GM10847 (cell line): ENCODE data around the gene SLC25A25.

Source experiments
- POLR2A ChIP-seq: IDR thresholded peaks from 2 replicates; pipeline ENCODE4 v1.6.1; 2011; ENCODE audit not compliant: insufficient read length; ENCODE audit errors: extremely low read depth

The SLC25A25 gene

GRCh38 chr9:128136816-128137793, 69.1 kb downstream of the SLC25A25 start:
- TF ChIP-seq POLR2A, result no peak

- TF ChIP-seq POLR2A, result no peak
Observed at GRCh38 chr9:128138001-128138400, 70.0 kb downstream of the SLC25A25 start.

- no peak for TF ChIP-seq POLR2A
Observed at GRCh38 chr9:128139621-128140020, 71.6 kb downstream of the SLC25A25 start.

GRCh38 chr9:128141604-128142003, 73.6 kb downstream of the SLC25A25 start:
- TF ChIP-seq POLR2A, result no peak

- TF ChIP-seq POLR2A, result no peak
Observed at GRCh38 chr9:128142061-128142460, 74.0 kb downstream of the SLC25A25 start.

GRCh38 chr9:128142596-128142995, 74.6 kb downstream of the SLC25A25 start:
- TF ChIP-seq POLR2A, result no peak

- TF ChIP-seq POLR2A, result no peak
Observed at GRCh38 chr9:128143525-128144238, 75.7 kb downstream of the SLC25A25 start.

GRCh38 chr9:128144239-128145181, 76.5 kb downstream of the SLC25A25 start:
- TF ChIP-seq POLR2A, result no peak

GRCh38 chr9:128145536-128145935, 77.5 kb downstream of the SLC25A25 start:
- TF ChIP-seq POLR2A, result no peak

- no peak for TF ChIP-seq POLR2A
Observed at GRCh38 chr9:128145951-128146351, 77.9 kb downstream of the SLC25A25 start.

GRCh38 chr9:128146591-128147120, 78.6 kb downstream of the SLC25A25 start:
- no peak for TF ChIP-seq POLR2A

- TF ChIP-seq POLR2A, result no peak
Observed at GRCh38 chr9:128148509-128149000, 80.5 kb downstream of the SLC25A25 start.

- no peak for TF ChIP-seq POLR2A
Observed at GRCh38 chr9:128149001-128149701, 81.1 kb downstream of the SLC25A25 start, which contains the start of gene LCN2. Gene LCN2, plus strand, starts transcription at chr9:128149453. Its CDS starts 73 bp downstream, at chr9:128149526.

- TF ChIP-seq POLR2A, result no peak
Observed at GRCh38 chr9:128149951-128150593, 82.0 kb downstream of the SLC25A25 start.
